Measurements from ENCODE around the gene COL6A1. TPM values are rescaled to one million over a fixed set of nuclear protein-coding genes. Genes with fewer than 3 reads are reported as not detected.
A peak's percentile ranks its signal among the peaks of the same experiment; 100 is the strongest.

The COL6A1 gene
- total and polyA plus RNA-seq, 2 of the 4 experiments (the other 2 are of a cell fraction) = 173 to 1,578 TPM

GRCh38 chr21:46004168-46004861 is 22.7 kb downstream of the COL6A1 start (continued):
- no peak for TF ChIP-seq CEBPB (IDR thresholded peaks at IDR 0.05; ENCODE audit: low read depth, low read length)

GRCh38 chr21:46005081-46005480 is 23.5 kb downstream of the COL6A1 start:
- dilution Hi-C loops (cut with HindIII; ENCODE audit: low sequenced_read_pairs, unreplicated experiment) = no loop called here
- Histone ChIP-seq H2BK20ac (ENCODE audit: low read depth, low read length) (no peak overlapping the region), H2BK5ac (ENCODE audit: low read depth, low read length, poor library complexity, severe bottlenecking) (peak overlapping the region; percentile 12), H2AFZ (replicated peaks; ENCODE audit: low read length, poor library complexity) (no peak overlapping the region), H3K9ac (ENCODE audit: low read depth, low read length) (no peak overlapping the region), H4K5ac (ENCODE audit: low read depth, low read length) (no peak overlapping the region), H3K18ac (ENCODE audit: low read depth, low read length) (no peak overlapping the region), H4K91ac (ENCODE audit: insufficient read depth, low read depth, low read length) (no peak overlapping the region), H3K4me3 (ENCODE audit: insufficient read depth, low read depth, low read length) (no peak overlapping the region), H3K27ac (ENCODE audit: insufficient read depth, low read length) (no peak overlapping the region), H3K4me1 (ENCODE audit: control insufficient read depth, insufficient read depth, low read length) (no peaks in the 10 kb centered on the region), H2BK15ac (ENCODE audit: low read depth, low read length) (no peak overlapping the region), H3K14ac (replicated peaks; ENCODE audit: low read depth, low read length) (no peak overlapping the region), H4K8ac (ENCODE audit: low read depth in 2 of 2, low read length in 2 of 2) (no peak overlapping the region), H3K23ac (ENCODE audit: low read depth, low read length) (no peak overlapping the region), H2AK9ac (replicated peaks; ENCODE audit: low read depth, low read length, poor library complexity) (no peak overlapping the region), H3K27me3 (ENCODE audit: control insufficient read depth, insufficient read depth, low read length) (no peaks in the 10 kb centered on the region), H3K4me2 (ENCODE audit: low read depth, low read length) (no peak overlapping the region), H3K9me3 (ENCODE audit: control insufficient read depth, insufficient read depth, low read length) (peaks cover 6% of the 10 kb centered on the region; the same call in 1 of the 2 replicates), H2AK5ac (ENCODE audit: low read depth, low read length) (no peak overlapping the region), H3K36me3 (ENCODE audit: control insufficient read depth, insufficient read depth, low read length) (peaks cover 51% of the 10 kb centered on the region), H4K20me1 (ENCODE audit: insufficient read depth, low read length) (peaks cover 32% of the 10 kb centered on the region), H3K9me1 (ENCODE audit: insufficient read depth, low read length) (no peaks in the 10 kb centered on the region), H2BK120ac (ENCODE audit: low read depth, low read length) (no peak overlapping the region), H3K79me1 (ENCODE audit: low read depth in 1 of 2, low read length in 2 of 2) (peaks cover 0 to 6% of the 10 kb centered on the region in 2 experiments; a peak in 2 of 4 replicates), H3K56ac (ENCODE audit: extremely low read depth, insufficient read depth, low read length) (no peak overlapping the region), H3K4ac (ENCODE audit: low read depth, low read length) (no peak overlapping the region)
- ChIA-PET POLR2A (ENCODE audit: unreplicated experiment) (no interaction called here), CTCF (no interaction called here)
- no peak for DNase-seq
- peak; percentile 1; the same call in 1 of the 2 replicates for ATAC-seq (ENCODE audit: low read depth)
- peak; percentile 39; the same call in 1 of the 2 replicates for TF ChIP-seq POLR2A (IDR thresholded peaks at IDR 0.05; ENCODE audit: low read depth, low read length)
- TF ChIP-seq BHLHE40 (IDR thresholded peaks at IDR 0.05; ENCODE audit: low read depth, low read length) = no peak
- WGBS, 2 experiments (ENCODE audit: extremely low coverage in 2 of 2, insufficient read length in 1 of 2) = 90% methylated on average over 4 of the region's 12 CpGs; no CpG with 5 or more reads in 1 of the 2 experiments
- intact Hi-C loops (cut with micrococcal nuclease) = no loop called here
- BruUV-seq (replicated peaks) = no TSS peak
- in situ Hi-C loops (cut with MboI; ENCODE audit: low sequenced_read_pairs) = no loop called here

Measured in IMR-90 (cell line).